ENCODE measurements around the gene B4GALT1. TPM values are rescaled to one million over a fixed set of nuclear protein-coding genes. Genes with fewer than 3 reads are reported as not detected.

The B4GALT1 gene, protein sequence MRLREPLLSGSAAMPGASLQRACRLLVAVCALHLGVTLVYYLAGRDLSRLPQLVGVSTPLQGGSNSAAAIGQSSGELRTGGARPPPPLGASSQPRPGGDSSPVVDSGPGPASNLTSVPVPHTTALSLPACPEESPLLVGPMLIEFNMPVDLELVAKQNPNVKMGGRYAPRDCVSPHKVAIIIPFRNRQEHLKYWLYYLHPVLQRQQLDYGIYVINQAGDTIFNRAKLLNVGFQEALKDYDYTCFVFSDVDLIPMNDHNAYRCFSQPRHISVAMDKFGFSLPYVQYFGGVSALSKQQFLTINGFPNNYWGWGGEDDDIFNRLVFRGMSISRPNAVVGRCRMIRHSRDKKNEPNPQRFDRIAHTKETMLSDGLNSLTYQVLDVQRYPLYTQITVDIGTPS
- total RNA-seq (100 to 1,000 TPM in 1 of 2 donors, 10 to 100 TPM in 1; 58.8 to 114 TPM), polyA plus RNA-seq (100 to 1,000 TPM in 1 of 2 donors, 10 to 100 TPM in 1; 27.2 to 130 TPM)
- long read RNA-seq, donor 1, full-length matches to known transcripts: 26 of 31 reads
- long read RNA-seq, donor 1, partial matches to known transcripts: 5 of 31 reads
- long read RNA-seq, donor 1, other reads (novel, unspliced or antisense): 0 of 31 reads
- long read RNA-seq, donor 2, full-length matches to known transcripts: 3 of 3 reads
- long read RNA-seq, donor 2, partial matches to known transcripts: 0 of 3 reads
- long read RNA-seq, donor 2, other reads (novel, unspliced or antisense): 0 of 3 reads
- long read RNA-seq, donor 3, full-length matches to known transcripts: 9 of 9 reads
- long read RNA-seq, donor 3, partial matches to known transcripts: 0 of 9 reads
- long read RNA-seq, donor 3, other reads (novel, unspliced or antisense): 0 of 9 reads
- long read RNA-seq, donor 4, full-length matches to known transcripts: 5 of 5 reads
- long read RNA-seq, donor 4, partial matches to known transcripts: 0 of 5 reads
- long read RNA-seq, donor 4, other reads (novel, unspliced or antisense): 0 of 5 reads
- long read RNA-seq, donor 5, full-length matches to known transcripts: 22 of 407 reads
- long read RNA-seq, donor 5, partial matches to known transcripts: 290 of 407 reads
- long read RNA-seq, donor 5, other reads (novel, unspliced or antisense): 95 of 407 reads

DNA sequence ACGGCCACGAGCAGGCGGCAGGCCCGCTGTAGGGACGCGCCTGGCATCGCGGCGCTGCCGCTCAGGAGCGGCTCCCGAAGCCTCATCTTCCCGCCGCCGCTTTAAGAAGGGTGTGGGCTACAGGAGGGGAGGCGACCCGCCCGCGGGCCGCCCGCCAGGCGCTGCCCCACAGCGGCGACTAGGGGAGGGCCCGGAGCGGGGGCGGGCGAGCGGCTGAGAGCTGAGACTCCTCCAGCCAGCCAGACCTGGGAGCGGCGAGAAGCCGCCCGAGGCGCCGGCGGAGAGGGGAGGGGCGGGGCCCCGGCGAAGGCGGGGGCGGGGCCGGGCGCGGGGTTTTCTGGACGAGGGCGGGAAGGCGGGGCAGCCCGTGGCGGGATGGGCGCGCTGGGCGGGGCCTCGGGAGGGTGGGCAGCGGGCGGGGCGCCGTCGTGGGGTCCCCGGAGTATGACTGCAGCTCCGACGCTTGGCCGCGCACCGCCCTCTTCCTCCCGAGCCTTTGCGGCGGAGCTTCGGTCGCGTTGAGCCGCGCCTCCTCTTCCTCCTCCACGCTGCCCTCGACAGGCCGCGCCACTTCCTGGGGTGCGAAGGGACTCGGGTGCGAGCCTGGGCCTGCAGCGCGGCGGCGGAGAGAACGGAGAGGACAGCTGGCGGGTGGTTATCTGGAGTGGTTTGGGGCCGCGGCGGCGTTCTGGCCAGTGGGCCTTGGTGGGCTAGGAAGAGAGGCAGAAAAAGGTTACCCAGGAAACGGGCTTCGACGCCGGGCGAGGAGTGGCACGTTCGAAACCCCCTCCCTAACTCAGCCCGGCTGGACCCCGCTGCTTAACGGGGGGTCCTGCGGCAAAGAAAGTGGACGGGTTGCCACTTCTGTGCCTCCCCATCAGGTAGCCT is at the start of gene B4GALT1:
TSS of gene B4GALT1 (minus strand) at position 253 of the 888 bp plus-strand sequence. CDS start at position 86, 167 bp downstream.
- H3K9ac ChIP-seq (ENCODE audit: insufficient read depth in 1 of 2, low read length in 2 of 2): peak within 1 kb of the TSS; percentile 69 to 89
- peaks cover 18 to 45% (median 29%) of the 10 kb centered on the region in 5 donors for H3K4me1 ChIP-seq (ENCODE audit: control insufficient read depth in 5 of 5, insufficient read depth in 5 of 5, low read length in 5 of 5)
- TF ChIP-seq, protein P1, sequence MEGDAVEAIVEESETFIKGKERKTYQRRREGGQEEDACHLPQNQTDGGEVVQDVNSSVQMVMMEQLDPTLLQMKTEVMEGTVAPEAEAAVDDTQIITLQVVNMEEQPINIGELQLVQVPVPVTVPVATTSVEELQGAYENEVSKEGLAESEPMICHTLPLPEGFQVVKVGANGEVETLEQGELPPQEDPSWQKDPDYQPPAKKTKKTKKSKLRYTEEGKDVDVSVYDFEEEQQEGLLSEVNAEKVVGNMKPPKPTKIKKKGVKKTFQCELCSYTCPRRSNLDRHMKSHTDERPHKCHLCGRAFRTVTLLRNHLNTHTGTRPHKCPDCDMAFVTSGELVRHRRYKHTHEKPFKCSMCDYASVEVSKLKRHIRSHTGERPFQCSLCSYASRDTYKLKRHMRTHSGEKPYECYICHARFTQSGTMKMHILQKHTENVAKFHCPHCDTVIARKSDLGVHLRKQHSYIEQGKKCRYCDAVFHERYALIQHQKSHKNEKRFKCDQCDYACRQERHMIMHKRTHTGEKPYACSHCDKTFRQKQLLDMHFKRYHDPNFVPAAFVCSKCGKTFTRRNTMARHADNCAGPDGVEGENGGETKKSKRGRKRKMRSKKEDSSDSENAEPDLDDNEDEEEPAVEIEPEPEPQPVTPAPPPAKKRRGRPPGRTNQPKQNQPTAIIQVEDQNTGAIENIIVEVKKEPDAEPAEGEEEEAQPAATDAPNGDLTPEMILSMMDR (IDR thresholded peaks at IDR 0.05; ENCODE audit: control extremely low read depth, extremely low read depth): no peak
- peak; percentile 95 to 98 (median 97) for DNase-seq
- H3K36me3 ChIP-seq (ENCODE audit: control insufficient read depth in 4 of 4, insufficient read depth in 4 of 4, low read length in 4 of 4): peaks cover 0 to 6% (median 0%) of the 10 kb centered on the region in 4 donors
- ATAC-seq (ENCODE audit: insufficient read depth, low FRiP score): peak; percentile 86
- WGBS, 2 donors: 1% methylated on average over 69 to 101 of the region's 101 CpGs
- no peaks in the 10 kb centered on the region for H3K9me3 ChIP-seq (ENCODE audit: control insufficient read depth in 4 of 4, insufficient read depth in 3 of 4, low read length in 3 of 4)
- H3K27me3 ChIP-seq (ENCODE audit: control insufficient read depth in 3 of 3, insufficient read depth in 3 of 3, low read length in 2 of 3): no peaks in the 10 kb centered on the region
- peak within 1 kb of the TSS; percentile 85 for H3K4me3 ChIP-seq
- H3K27ac ChIP-seq (ENCODE audit: low read depth in 1 of 2, low read length in 1 of 2): peak within 1 kb of the TSS; percentile 98 to 100

DNA sequence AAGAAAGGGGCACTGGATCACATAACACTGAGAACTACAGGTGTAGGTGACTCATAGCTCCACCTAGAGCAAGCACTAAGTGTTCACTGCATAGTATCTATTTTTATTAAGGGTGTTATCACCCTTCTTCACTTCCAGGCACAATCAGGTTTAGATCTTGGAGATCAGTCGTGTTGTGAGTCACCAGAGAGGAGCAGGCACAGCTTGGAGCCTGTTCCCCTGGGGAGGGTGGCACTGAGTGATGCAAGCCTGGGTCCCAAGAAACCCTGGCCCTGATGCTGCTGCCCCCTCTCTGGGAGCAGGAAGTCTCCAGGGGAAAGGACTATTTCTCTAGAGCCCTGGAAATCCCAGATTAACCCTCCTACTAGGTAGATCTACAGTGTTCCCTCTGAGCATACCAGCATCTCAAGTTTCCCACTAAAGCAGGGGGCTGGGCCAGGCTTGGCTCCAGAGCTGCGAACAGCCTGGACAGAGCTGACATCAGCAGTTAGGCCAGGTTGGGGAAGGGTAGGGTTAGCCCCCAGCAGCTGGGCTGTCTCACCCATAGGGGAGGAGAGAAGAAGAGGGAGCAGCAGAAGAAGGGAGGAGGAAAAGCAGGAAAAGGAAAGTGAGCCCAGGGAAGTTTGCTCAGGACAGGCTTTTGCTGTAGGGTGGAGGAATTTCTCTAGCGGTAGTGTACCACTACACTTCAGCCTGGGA is 44.7 kb upstream of the B4GALT1 start:
- ATAC-seq (ENCODE audit: insufficient read depth, low FRiP score): no peak
- peak overlapping the region in 1 of 2 donors; percentile 36 for H3K9ac ChIP-seq (ENCODE audit: insufficient read depth in 1 of 2, low read length in 2 of 2)
- peak; percentile 79 to 86 (median 82) for DNase-seq

More for the DNA sequence above, 44.7 kb upstream of the B4GALT1 start:
- Histone ChIP-seq H3K9me3 (ENCODE audit: control insufficient read depth in 4 of 4, insufficient read depth in 3 of 4, low read length in 3 of 4) (no peaks in the 10 kb centered on the region), H3K27me3 (ENCODE audit: control insufficient read depth in 3 of 3, insufficient read depth in 3 of 3, low read length in 2 of 3) (peaks cover 0 to 3% (median 0%) of the 10 kb centered on the region in 3 donors), H3K27ac (ENCODE audit: low read depth in 1 of 2, low read length in 1 of 2) (no peak overlapping the region), H3K36me3 (ENCODE audit: control insufficient read depth in 4 of 4, insufficient read depth in 4 of 4, low read length in 4 of 4) (no peaks in the 10 kb centered on the region), H3K4me1 (ENCODE audit: control insufficient read depth in 5 of 5, insufficient read depth in 5 of 5, low read length in 5 of 5) (peaks cover 0 to 9% (median 2%) of the 10 kb centered on the region in 5 donors), H3K4me3 (no peak overlapping the region)
- TF ChIP-seq, protein P1 (IDR thresholded peaks at IDR 0.05; ENCODE audit: control extremely low read depth, extremely low read depth): no peak
- 59 to 75% methylated on average over 3 of the region's 3 CpGs for WGBS, 2 donors
